Activated CD4-positive, alpha-beta T cell treated with anti-CD3 and anti-CD28 coated beads for 36 hours (primary cell): Measurements from ENCODE around the gene MACROD2. TPM values are rescaled to one million over a fixed set of nuclear protein-coding genes. Genes with fewer than 3 reads are reported as not detected.
A peak's percentile ranks its signal among the peaks of the same experiment; 100 is the strongest.
"Not testable (repeated sequence)": the region's sequence is repeated elsewhere in the genome, so short reads cannot be mapped to it uniquely, and the experiment has no call there.

Source experiments
- ATAC-seq: fragments of 200-7000 bp; cut with Tn5 transposase; one replicate; pipeline ENCODE4 v1.10.0; 2021; ENCODE audit warnings: mild to moderate bottlenecking, moderate library complexity
- CTCF ChIA-PET: fragments of 350-600 bp; sonication (Branson Sonifier 250); formaldehyde crosslinking; loops from one replicate; lab custom pipeline; 2021; ENCODE audit warnings: antibody characterized with exemption; lab: Charles Lee
- POLR2A ChIA-PET: fragments of 350-600 bp; sonication (Branson Sonifier 250); formaldehyde crosslinking; loops from one replicate; lab custom pipeline; 2021; ENCODE audit warnings: antibody characterized with exemption, inconsistent platforms; lab: Charles Lee
- DNase-seq: peaks from one replicate; pipeline ENCODE4 v3.0.0-alpha.2; 2020
- H3K27ac Mint-ChIP-seq: one replicate; pipeline ENCODE4 v1.8.0; 2021; ENCODE audit warnings: mixed read lengths
- H3K27me3 Mint-ChIP-seq: one replicate; pipeline ENCODE4 v1.8.0; 2021; ENCODE audit warnings: mixed read lengths
- H3K36me3 Mint-ChIP-seq: one replicate; pipeline ENCODE4 v1.8.0; 2021; ENCODE audit warnings: low read depth, mixed read lengths
- H3K4me1 Mint-ChIP-seq: one replicate; pipeline ENCODE4 v1.8.0; 2021; ENCODE audit warnings: mixed read lengths
- H3K4me3 Mint-ChIP-seq: one replicate; pipeline ENCODE4 v1.8.0; 2021; ENCODE audit warnings: mild to moderate bottlenecking, moderate library complexity, mixed read lengths
- H3K9me3 Mint-ChIP-seq: one replicate; pipeline ENCODE4 v1.8.0; 2021; ENCODE audit warnings: low read depth, mixed read lengths
- intact Hi-C, 2 experiments: fragments of 100-400 bp; cut with DNase I in 1 of 2; cut with micrococcal nuclease in 1 of 2; formaldehyde crosslinking; loops; one replicate each; pipeline versions ENCODE4 v1.14.2 to v1.15.1; 2022 to 2024; cut with DNase I, micrococcal nuclease
- total RNA-seq, 2 experiments: library from RNA; stranded (reverse); gene quantifications; one replicate each; pipeline ENCODE4 v1.2.3, GENCODE V29; 2021

Gene MACROD2
- not detected for total RNA-seq

DNA sequence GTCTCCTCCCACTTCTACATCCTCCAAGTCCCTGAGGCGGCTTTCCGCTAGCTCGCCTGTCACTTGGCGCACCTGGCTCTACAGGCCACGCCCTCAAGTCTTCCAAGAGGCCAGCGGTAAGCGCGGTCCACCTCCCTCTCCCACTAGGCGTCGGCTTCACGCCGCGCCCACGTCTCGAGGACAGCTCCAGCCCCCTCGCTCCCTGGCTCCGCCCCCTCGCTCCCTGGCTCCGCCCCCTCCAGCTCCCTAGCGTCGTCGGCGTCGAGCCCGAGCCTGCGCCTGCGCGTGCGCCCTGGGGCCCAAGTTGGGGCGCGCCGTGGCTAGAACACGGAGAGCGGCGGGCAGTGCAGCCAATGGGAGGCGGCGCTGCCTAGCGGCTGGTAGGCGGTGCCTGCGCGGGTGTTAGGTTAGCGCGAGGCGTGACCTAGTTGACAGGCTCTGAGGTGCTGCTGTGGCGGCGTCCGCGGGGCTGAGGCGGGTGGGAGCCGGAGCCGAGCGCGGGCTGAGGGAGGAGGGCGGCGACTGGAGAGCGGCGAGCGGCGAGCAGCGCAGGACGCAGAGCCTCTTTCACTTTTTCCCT, at the start of gene MACROD2:
TSS of gene MACROD2 (plus strand) at position 431 of the 580 bp plus-strand sequence.
- peaks cover 7% of the 10 kb centered on the region for H3K36me3 Mint-ChIP-seq
- intact Hi-C loops: no loop called here
- peaks cover 9% of the 10 kb centered on the region for H3K9me3 Mint-ChIP-seq
- H3K27ac Mint-ChIP-seq: no peak within 1 kb of the TSS
- H3K4me1 Mint-ChIP-seq: peaks cover 6% of the 10 kb centered on the region
- ATAC-seq (peak; percentile 88), DNase-seq (peak; percentile 57)
- H3K27me3 Mint-ChIP-seq: peaks cover 18% of the 10 kb centered on the region
- ChIA-PET CTCF (no interaction called here), POLR2A (no interaction called here)
- H3K4me3 Mint-ChIP-seq: peak within 1 kb of the TSS; percentile 22

DNA sequence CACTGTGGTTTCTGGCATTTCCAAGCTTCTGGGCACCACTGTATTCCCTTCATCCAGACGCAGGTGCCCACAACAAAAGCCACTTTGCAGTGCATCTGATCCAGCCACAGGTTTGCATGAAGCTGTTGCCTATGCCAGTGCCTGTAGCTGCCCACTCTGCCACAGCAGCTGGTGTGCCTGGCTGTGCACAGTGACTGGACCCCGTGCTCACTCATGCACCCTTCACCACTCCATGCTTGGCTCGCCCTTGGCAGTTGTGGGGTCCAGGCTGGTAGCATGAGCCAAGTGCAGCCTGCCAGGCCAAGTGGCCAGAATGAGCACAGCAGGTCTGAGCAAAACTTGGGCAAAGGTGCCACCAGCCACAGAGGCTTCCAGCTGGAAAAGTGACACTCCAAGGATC, 47.6 kb upstream of the MACROD2 start:
- ATAC-seq (no peak), DNase-seq (no peak)
- Mint-ChIP-seq H3K9me3 (peaks cover 9% of the 10 kb centered on the region), H3K4me3 (no peak overlapping the region), H3K27me3 (no peaks in the 10 kb centered on the region), H3K4me1 (no peaks in the 10 kb centered on the region), H3K36me3 (no peaks in the 10 kb centered on the region), H3K27ac (no peak overlapping the region)
- CTCF ChIA-PET: no interaction called here
- POLR2A ChIA-PET: no interaction called here
- intact Hi-C loops: loop anchor here in 1 of 2 experiments (10.0 kb wide), 1 partner anchor 123 kb away; no protein-coding TSS in a partner anchor

- Mint-ChIP-seq H3K27me3 (peaks cover 1% of the 10 kb centered on the region), H3K4me3 (no peak overlapping the region), H3K4me1 (no peaks in the 10 kb centered on the region), H3K9me3 (peaks cover 9% of the 10 kb centered on the region), H3K36me3 (no peaks in the 10 kb centered on the region), H3K27ac (no peak overlapping the region)
- ChIA-PET CTCF (interaction anchor here (0.6 to 0.9 kb wide), 2 partner anchors 134 to 1033 kb away, joined by 3 read pairs; no protein-coding TSS in a partner anchor), POLR2A (no interaction called here)
- intact Hi-C loops: no loop called here
- no peak for ATAC-seq
- peak; percentile 5 for DNase-seq
Observed at GRCh38 chr20:13953227-13953626, 42.1 kb upstream of the MACROD2 start.

GRCh38 chr20:13960119-13960518, 35.2 kb upstream of the MACROD2 start:
- intact Hi-C loops: no loop called here

DNA sequence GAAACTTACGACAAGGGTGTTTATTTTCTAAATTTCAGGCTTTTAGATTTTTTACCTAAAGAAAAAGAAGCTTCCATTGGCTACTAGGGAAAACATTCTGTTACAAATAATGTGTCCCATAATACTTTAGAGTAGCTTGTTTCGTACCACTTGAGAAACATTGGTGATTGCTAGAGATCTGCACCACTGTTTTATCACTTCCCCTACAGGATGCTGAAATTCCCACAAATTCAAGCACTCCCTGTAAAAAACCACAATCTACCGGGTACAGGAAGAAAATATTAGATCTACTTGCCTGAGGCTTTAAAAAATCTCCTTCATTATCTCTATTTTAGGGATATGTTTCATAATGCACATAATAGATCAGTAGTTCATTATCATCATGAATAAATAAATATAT, 34.8 kb upstream of the MACROD2 start:
- CTCF ChIA-PET: no interaction called here
- peaks cover 1% of the 10 kb centered on the region for H3K9me3 Mint-ChIP-seq

More at GRCh38 chr20:13960119-13960518, 35.2 kb upstream of the MACROD2 start:
- H3K27ac Mint-ChIP-seq: no peak overlapping the region
- H3K36me3 Mint-ChIP-seq: no peaks in the 10 kb centered on the region
- ChIA-PET CTCF (no interaction called here), POLR2A (no interaction called here)
- ATAC-seq: no peak
- H3K4me1 Mint-ChIP-seq: no peaks in the 10 kb centered on the region
- peaks cover 1% of the 10 kb centered on the region for H3K9me3 Mint-ChIP-seq
- no peak overlapping the region for H3K4me3 Mint-ChIP-seq
- DNase-seq: no peak
- H3K27me3 Mint-ChIP-seq: no peaks in the 10 kb centered on the region

GRCh38 chr20:13984211-13984610, 11.1 kb upstream of the MACROD2 start:
- Mint-ChIP-seq H3K27ac (no peak overlapping the region), H3K36me3 (no peaks in the 10 kb centered on the region), H3K27me3 (no peaks in the 10 kb centered on the region), H3K4me1 (no peaks in the 10 kb centered on the region), H3K4me3 (no peak overlapping the region), H3K9me3 (peaks cover 2% of the 10 kb centered on the region)
- intact Hi-C loops: no loop called here
- DNase-seq (no peak), ATAC-seq (no peak)
- POLR2A ChIA-PET: interaction anchor here (0.6 kb wide), 1 partner anchor 95 kb away, joined by 3 read pairs; no protein-coding TSS in a partner anchor
- CTCF ChIA-PET: no interaction called here

More for the DNA sequence above, 34.8 kb upstream of the MACROD2 start:
- H3K36me3 Mint-ChIP-seq: no peaks in the 10 kb centered on the region
- H3K4me3 Mint-ChIP-seq: no peak overlapping the region
- POLR2A ChIA-PET: no interaction called here
- ATAC-seq (no peak), DNase-seq (no peak)
- H3K27me3 Mint-ChIP-seq: no peaks in the 10 kb centered on the region
- intact Hi-C loops: no loop called here
- H3K4me1 Mint-ChIP-seq: no peaks in the 10 kb centered on the region
- no peak overlapping the region for H3K27ac Mint-ChIP-seq

DNA sequence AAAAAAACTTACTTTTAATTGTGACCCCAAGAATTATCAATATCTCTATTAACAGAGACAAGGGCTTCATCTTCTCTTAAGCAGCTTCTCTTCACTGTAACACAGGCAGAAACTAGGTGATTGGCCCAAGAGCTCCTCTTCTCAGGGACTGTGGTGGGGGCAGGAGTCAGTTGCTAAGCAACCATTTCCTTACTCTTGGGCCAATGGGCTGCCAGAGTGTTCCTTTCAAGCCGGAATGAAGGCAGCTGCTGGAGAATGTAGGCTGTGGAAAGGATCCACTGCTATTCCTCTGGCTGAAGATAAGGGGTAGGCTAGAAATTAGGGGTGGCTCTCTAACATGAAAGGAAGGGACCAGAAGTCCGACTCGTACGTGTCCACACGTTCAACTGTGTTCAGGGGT, 4.9 kb upstream of the MACROD2 start, which contains the start of gene SEL1L2:
TSS of gene SEL1L2 (minus strand) at position 150 of the 400 bp plus-strand sequence. CDS start at position 70, 80 bp downstream.
- CTCF ChIA-PET: no interaction called here
- intact Hi-C loops: no loop called here

DNA sequence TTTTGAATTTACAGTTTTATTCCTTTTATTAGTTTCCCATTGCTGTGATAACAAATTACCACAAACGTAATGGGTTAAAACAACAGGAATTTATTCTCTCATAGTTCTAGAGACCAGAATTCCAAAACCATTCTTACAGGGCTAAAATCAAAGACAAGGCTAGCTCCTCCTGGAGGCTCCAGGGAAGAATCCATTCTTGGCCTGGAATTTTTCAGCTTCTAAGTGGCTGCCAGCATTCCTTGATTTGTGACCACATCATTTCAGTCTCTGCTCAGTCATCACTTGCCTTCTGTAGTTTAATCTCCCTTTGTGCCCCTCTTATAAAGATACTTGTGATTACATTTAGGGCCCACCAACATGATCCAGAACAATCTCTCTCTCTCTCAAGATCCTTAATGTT, 4.0 kb upstream of the MACROD2 start:
- no peak for ATAC-seq
- Mint-ChIP-seq H3K4me1 (peaks cover 3% of the 10 kb centered on the region), H3K9me3 (peaks cover 6% of the 10 kb centered on the region), H3K4me3 (no peak overlapping the region), H3K27ac (no peak overlapping the region), H3K27me3 (peaks cover 5% of the 10 kb centered on the region), H3K36me3 (peaks cover 4% of the 10 kb centered on the region)
- CTCF ChIA-PET: interaction anchor here (1.2 kb wide), 1 partner anchor 19 kb away, joined by 3 read pairs; no protein-coding TSS in a partner anchor
- no peak for DNase-seq
- intact Hi-C loops: no loop called here
- POLR2A ChIA-PET: no interaction called here

More for the DNA sequence above, 4.9 kb upstream of the MACROD2 start, which contains the start of gene SEL1L2:
- POLR2A ChIA-PET: no interaction called here
- ATAC-seq (no peak), DNase-seq (no peak)
- H3K27me3 Mint-ChIP-seq: peaks cover 2% of the 10 kb centered on the region
- H3K27ac Mint-ChIP-seq: no peak within 1 kb of the TSS
- H3K4me3 Mint-ChIP-seq: no peak within 1 kb of the TSS
- H3K4me1 Mint-ChIP-seq: no peaks in the 10 kb centered on the region
- peaks cover 2% of the 10 kb centered on the region for H3K36me3 Mint-ChIP-seq
- H3K9me3 Mint-ChIP-seq: peaks cover 4% of the 10 kb centered on the region

GRCh38 chr20:13991955-13992354, 3.4 kb upstream of the MACROD2 start:
- POLR2A ChIA-PET, H3K36me3 Mint-ChIP-seq, intact Hi-C loops, H3K4me1 Mint-ChIP-seq, H3K27ac Mint-ChIP-seq, H3K9me3 Mint-ChIP-seq, H3K4me3 Mint-ChIP-seq, ATAC-seq, DNase-seq: not testable (repeated sequence)
- CTCF ChIA-PET: interaction anchor here (1.2 kb wide), 1 partner anchor 19 kb away, joined by 3 read pairs; no protein-coding TSS in a partner anchor
- H3K27me3 Mint-ChIP-seq: peaks cover 11% of the 10 kb centered on the region

GRCh38 chr20:13995841-13996240, 525 bp downstream of the MACROD2 start:
- ATAC-seq: no peak
- intact Hi-C loops: no loop called here

DNA sequence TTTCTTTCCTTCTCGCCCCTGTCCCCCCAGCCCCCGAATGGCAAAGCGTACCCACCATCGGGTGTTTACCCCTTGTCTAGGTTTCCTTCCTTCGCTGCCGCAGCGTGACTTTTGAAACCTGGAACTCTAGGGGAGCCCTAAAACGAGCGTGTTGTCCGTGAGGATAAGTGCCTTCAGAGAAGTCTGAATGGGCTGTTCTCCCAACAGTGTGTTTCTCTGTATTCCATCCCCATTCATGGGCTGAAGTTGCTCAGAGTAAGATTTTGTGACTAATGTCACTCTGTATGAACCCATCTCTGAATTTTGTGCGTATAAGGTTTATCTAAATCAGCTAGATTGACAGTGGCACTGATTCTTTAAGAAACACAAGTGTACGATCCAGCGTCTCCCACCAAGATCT, 949 bp downstream of the MACROD2 start:
- DNase-seq: no peak
- intact Hi-C loops: no loop called here
- Mint-ChIP-seq H3K4me3 (peak overlapping the region; percentile 22), H3K36me3 (peaks cover 7% of the 10 kb centered on the region), H3K4me1 (peaks cover 6% of the 10 kb centered on the region), H3K27me3 (peaks cover 21% of the 10 kb centered on the region), H3K27ac (no peak overlapping the region), H3K9me3 (peaks cover 9% of the 10 kb centered on the region)
- POLR2A ChIA-PET: no interaction called here
- ATAC-seq: no peak
- CTCF ChIA-PET: no interaction called here

More at GRCh38 chr20:13995841-13996240, 525 bp downstream of the MACROD2 start:
- Mint-ChIP-seq H3K4me1 (peaks cover 6% of the 10 kb centered on the region), H3K4me3 (peak overlapping the region; percentile 22), H3K27me3 (peaks cover 19% of the 10 kb centered on the region), H3K36me3 (peaks cover 7% of the 10 kb centered on the region), H3K27ac (no peak overlapping the region), H3K9me3 (peaks cover 9% of the 10 kb centered on the region)
- ChIA-PET POLR2A (no interaction called here), CTCF (no interaction called here)
- DNase-seq: peak; percentile 5

GRCh38 chr20:14000917-14001316, 5.6 kb downstream of the MACROD2 start:
- peaks cover 21% of the 10 kb centered on the region for H3K27me3 Mint-ChIP-seq
- no peak overlapping the region for H3K27ac Mint-ChIP-seq
- peaks cover 5% of the 10 kb centered on the region for H3K9me3 Mint-ChIP-seq
- intact Hi-C loops: no loop called here
- CTCF ChIA-PET: no interaction called here
- H3K4me1 Mint-ChIP-seq: peaks cover 6% of the 10 kb centered on the region
- no peak overlapping the region for H3K4me3 Mint-ChIP-seq
- H3K36me3 Mint-ChIP-seq: peaks cover 5% of the 10 kb centered on the region
- ATAC-seq (no peak), DNase-seq (no peak)
- POLR2A ChIA-PET: no interaction called here
